Measurements from ENCODE around the gene ENGASE.

ENGASE gene

GRCh38 chr17:79116575-79117368, 42.1 kb downstream of the ENGASE start:
- no peak for DNase-seq

DNA sequence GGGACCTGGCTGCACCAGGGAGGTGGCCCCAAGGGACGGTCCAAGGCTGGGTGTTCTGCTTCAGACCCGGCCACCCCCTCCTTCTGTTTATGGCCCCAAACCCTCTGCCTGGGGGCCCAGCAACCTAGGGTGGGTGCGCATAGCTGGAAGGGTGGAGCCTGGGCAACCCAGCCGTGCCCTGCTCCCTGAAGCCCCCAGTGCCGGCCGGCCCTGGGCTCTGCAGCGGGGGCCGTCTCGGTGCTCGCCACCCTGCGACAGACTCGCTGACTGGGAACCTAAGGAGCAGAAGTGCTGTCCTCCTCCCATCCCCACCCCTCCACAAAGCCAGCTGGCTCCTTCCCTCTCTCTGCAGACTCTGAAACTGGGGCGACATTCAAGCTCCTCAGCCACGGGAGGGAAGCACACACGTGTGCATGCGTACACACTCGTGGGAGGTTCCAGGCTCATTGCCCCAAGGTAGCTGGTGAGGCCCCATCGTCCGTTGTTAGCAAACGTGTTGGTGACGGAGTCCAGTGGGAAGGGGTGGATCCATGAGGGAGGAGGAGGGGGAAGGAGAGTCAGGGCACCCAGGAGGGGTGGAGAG, 43.4 kb downstream of the ENGASE start:
- no peak for DNase-seq

DNA sequence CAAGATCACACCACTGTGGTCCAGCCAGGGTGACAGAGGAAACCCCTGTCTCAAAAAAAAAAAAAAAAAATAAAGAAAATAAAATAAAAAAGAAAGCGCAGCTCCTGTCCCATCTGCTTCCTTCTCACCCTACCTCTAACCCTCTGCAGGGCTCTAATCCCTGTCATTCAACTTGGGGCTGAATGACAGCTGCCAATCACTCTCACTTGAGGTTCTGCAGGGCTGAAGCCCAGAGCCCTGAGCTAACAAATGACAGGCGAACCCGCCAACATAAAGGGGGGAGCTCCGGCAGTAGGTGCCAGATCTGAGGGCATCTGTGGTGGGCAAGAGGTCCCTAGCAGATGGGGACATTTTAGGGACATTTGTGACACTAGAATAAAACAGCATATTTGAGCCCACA, 44.3 kb downstream of the ENGASE start:
- no peak for DNase-seq

DNA sequence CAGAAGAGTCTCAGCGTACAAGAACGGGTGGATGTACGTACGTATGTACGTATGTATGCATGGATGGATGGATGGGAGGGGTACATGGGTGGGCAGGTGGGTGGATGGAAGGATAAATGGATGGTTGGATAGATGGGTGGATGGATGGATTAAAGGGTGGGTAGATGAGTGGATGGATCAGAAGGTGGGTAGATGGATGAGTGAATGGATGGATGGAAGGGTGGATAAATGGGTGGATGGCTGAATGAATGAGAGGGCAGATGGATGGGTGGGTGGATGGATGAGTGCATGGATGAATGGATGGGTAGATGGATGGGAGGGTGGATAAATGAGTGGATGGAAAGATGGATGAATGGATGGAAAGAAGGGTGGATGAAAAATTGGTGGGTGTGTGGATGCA, 45.6 kb downstream of the ENGASE start:
- no peak for DNase-seq

- DNase-seq = no peak
Measured at GRCh38 chr17:79123988-79124387, 49.4 kb downstream of the ENGASE start.

DNA sequence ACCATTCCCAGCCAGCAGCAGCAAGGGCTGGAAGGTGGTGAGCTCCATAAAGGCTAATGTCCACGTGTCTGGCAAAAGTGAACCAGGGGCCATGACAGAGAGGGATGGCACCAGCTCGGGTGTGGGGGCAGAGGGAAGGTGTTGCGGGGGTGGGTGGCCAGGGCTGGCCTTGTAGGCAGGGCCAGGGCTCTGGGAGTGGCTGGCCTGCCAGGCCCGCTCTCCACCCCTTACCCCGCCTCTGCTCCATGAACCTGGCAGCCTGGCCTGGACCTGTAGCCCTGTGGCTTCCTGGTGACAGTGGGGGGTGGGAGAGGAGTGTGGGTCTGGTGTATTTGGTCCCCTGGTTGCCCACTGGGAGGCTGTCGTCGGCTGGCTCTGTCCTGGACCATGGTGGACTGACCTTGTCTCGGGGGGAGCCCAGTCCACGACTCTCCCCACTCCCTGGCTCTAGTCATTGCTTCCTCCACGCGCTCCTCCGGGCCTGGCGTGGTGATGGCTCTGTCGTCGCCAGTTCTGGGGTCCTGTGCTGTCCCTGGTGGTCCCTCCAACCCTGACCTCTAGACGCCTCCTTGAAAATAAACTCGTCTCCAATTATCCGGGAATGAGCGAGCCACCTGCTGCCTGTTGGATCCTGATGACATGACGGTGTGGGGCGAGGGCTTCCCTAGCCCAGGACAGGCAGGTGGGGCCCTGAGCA, 50.0 kb downstream of the ENGASE start:
- no peak for DNase-seq

GRCh38 chr17:79125503-79125902, 50.9 kb downstream of the ENGASE start:
- DNase-seq = no peak

DNA sequence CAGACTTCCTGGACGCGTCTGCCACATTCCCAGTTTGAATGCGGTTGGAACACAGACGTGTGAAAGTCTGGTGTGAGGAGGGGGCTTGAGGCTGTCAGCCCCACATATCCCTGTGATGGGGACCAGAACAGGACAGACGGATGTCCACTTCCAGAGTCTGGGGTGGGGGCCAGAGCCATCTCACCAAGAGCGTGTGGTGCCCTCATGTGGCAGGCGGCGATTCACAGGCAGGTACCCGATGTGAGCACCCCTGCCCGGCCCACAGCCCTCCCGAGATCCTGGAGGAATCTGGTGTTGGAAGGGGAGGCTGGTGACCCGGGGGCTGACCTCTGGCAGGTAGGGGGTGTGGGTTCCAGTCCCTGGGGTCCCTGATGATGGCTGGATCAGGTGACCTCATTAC, 51.5 kb downstream of the ENGASE start:
- no peak for DNase-seq

GRCh38 chr17:79127534-79128135, 53.0 kb downstream of the ENGASE start:
- no peak for DNase-seq

- DNase-seq = no peak
Measured at GRCh38 chr17:79129523-79129922, 54.9 kb downstream of the ENGASE start.

- no peak for DNase-seq
Measured at GRCh38 chr17:79130536-79131273, 56.1 kb downstream of the ENGASE start.

DNA sequence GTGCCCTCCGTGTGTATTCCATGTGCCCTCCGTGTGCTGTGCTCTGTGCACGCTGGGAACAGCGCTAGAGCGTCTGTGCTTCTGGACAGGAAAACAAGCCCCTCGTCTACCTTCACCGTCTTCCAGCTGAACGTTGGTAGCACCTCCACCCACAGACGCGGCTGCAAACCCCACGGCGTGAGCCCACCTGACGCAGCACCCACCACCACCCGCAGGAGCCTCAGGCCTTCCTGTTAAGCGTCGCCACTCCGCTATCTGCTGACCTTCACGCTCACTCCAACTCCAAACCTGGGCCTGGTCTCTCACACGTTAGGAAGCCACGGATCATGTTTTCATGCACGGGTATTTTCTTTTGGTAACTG, 56.6 kb downstream of the ENGASE start:
- DNase-seq = no peak

- no peak for DNase-seq
Measured at GRCh38 chr17:79131701-79132100, 57.1 kb downstream of the ENGASE start.

DNA sequence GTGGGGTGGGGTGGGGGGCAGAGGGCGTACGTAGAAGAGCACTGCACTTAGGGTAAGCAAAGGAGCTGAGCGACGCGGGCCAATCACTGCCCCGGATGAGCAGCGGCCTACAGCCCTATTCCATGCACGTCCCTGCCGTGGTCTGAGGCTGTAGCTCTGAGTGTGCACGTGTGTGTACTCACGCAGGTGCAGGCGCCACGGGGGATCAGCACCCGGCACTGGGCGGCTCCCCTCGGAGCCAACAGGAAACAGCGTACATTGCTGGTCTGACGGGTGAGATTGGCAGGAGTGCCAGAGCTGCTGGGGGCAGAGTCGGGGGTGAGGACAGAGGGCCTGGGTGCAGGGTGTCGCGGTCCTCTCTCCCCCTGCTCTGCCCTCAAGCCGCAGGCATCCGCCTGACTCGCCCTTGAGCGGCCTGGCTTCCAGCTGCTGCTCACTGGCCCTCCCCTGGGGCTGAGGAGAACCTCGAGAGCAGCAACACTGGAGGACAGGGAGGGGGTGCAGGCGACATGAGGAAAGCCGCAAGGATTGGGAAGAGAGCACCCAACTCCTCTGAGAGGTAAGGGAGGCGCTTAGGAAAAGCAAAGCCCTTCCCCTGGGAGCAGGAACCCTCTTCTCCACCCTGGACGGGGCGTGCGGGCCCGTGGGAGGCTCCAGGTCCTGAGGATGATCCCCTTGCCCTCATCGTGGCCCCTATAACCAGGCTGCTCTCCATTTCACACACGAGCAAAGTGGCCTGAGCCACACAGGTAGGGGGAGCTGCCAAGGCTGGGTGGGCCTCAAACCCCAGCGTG, 57.8 kb downstream of the ENGASE start:
- DNase-seq = no peak

GRCh38 chr17:79133214-79133613, 58.6 kb downstream of the ENGASE start:
- DNase-seq = no peak

GRCh38 chr17:79133985-79134384, 59.4 kb downstream of the ENGASE start:
- no peak for DNase-seq

DNA sequence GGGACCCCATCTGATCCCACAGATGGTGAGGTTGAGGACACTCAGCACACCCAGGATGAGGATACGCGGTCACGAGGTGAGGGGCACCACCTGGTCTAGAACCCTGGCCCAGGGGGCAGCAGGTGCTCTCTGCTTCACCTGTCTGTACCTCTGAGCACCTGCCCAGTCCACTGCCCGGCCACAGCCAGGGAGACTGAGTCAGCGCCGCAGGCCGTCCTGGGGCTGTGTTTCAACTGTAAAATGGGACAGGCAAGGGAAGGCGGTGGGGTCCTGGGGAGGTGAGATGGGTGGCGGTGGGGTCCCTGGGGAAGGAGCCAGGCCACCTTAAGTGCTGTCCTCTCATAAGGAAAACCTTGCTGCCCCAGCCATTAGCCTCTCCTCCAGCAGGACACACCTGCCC, 60.4 kb downstream of the ENGASE start:
- no peak for DNase-seq

DNA sequence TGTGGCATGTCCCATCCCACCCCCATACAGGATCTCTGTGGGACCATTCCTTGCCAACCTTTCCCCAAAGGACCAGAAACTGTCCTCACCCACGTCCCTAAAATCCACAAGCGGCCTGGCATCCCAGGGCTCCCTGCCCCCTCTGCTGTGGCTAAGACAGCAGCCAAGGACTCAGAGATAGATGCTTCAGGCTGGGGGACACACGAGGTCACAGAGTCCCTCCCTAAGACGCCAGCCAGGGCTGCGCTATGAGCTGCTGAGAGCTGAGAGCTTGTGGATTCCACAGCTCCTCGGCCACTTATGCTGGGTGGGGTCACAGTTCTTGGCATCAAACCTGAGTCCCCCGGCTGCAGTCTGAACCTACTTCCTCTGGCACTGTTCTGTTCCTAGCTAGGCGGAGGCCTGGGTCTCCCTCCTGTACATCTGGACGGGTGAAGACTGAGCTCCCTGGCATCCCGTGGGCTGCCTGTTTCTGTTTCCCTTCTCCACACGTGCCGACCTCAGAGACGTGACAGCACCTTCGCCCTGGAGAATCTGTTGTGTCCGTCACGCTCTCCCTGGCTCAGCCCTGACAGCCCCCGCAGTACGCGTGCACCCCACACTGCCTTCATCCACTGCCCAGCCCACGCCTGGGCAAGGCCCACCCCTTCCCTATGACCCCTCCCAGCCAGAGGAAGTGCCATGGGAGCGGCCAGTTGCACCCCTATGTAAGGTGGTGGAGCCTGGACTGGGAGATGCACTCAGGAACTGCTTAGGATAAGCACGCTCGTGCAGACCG, 61.2 kb downstream of the ENGASE start:
- no peak for DNase-seq

Measured in stimulated activated CD4-positive, alpha-beta T cell treated with anti-CD3 and anti-CD28 coated beads, Interleukin-4, amount 100 ng/mL, for 1 hour (primary cell).